Gastroesophageal sphincter (tissue), 4 donors: ENCODE measurements around the gene GADD45B. TPM values are rescaled to one million over a fixed set of nuclear protein-coding genes. Genes with fewer than 3 reads are reported as not detected.

Source experiments
- ATAC-seq: fragments of 150-250 bp; one replicate; pipeline ENCODE4 v1.9.1; 2016; ENCODE audit warnings: mild to moderate bottlenecking, moderate library complexity
- H3K27ac ChIP-seq, 4 donors: fragments of 200-600 bp; sonication (generic) in 3 of 4; 1 replicate in 3 of 4; 2 replicates in 1 of 4; pipeline ENCODE4 v1.5.1; 2016 to 2019
- H3K27me3 ChIP-seq: fragments of 200-600 bp; sonication (generic); one replicate; pipeline ENCODE4 v1.5.1; 2019
- H3K36me3 ChIP-seq, 2 donors: fragments of 200-600 bp; sonication (generic); one replicate each; pipeline ENCODE4 v1.5.1; 2019; ENCODE audit warnings: control low read depth in 1 of 2
- H3K4me1 ChIP-seq, 3 donors: fragments of 200-600 bp; sonication (generic); 1 replicate in 2 of 3; 2 replicates in 1 of 3; pipeline ENCODE4 v1.5.1; 2016 to 2019; ENCODE audit warnings: control low read depth in 2 of 3
- H3K4me3 ChIP-seq, 2 donors: fragments of 200-600 bp; sonication (generic); one replicate each; pipeline ENCODE4 v1.5.1; 2019; ENCODE audit warnings: mild to moderate bottlenecking in 1 of 2, moderate library complexity in 1 of 2
- H3K9me3 ChIP-seq, 3 donors: fragments of 200-600 bp; sonication (generic); one replicate each; pipeline ENCODE4 v1.5.1; 2017 to 2019; ENCODE audit warnings: control low read depth in 2 of 3
- CTCF ChIP-seq, 4 experiments: fragments of 200-600 bp in 2 of 4; fragments of 450-650 bp in 2 of 4; sonication (generic) in 1 of 4; IDR thresholded peaks; one replicate each; pipeline ENCODE4 v1.5.1; 2017 to 2019; ENCODE audit warnings: antibody characterized with exemption in 4 of 4, mild to moderate bottlenecking in 2 of 4, moderate library complexity in 2 of 4
- EP300 ChIP-seq: sonication (generic); formaldehyde crosslinking; IDR thresholded peaks from one replicate; pipeline ENCODE4 v1.6.1; 2017; ENCODE audit warnings: antibody characterized with exemption, mild to moderate bottlenecking
- POLR2A ChIP-seq, 2 donors: fragments of 450-650 bp; IDR thresholded peaks; one replicate each; pipeline ENCODE4 v1.6.1; 2017; ENCODE audit warnings: antibody characterized with exemption in 2 of 2, mild to moderate bottlenecking in 2 of 2, moderate library complexity in 1 of 2
- POLR2AphosphoS5 ChIP-seq: sonication (generic); formaldehyde crosslinking; IDR thresholded peaks from one replicate; pipeline ENCODE4 v1.6.1; 2017; ENCODE audit warnings: antibody characterized with exemption
- WGBS, 2 donors: methylation state at CpG; one replicate each; pipeline ENCODE4 v1.1.5; 2018; ENCODE audit warnings: low coverage in 1 of 2; 5-methylcytosine and 5-hydroxymethylcytosine counted together
- total RNA-seq, 4 donors: library from RNA; depleted of rRNA; stranded (reverse); fragments of >200 nt; gene quantifications; one replicate each; pipeline ENCODE4 v1.1.0, GENCODE V29; 2016

GADD45B gene
- total RNA-seq, 4 donors from 2014 or later = 69.9 to 374 (median 88.7) TPM

GRCh38 chr19:2509096-2509495, 33.2 kb downstream of the GADD45B start:
- H3K27me3 ChIP-seq = no peaks in the 10 kb centered on the region
- H3K4me1 ChIP-seq = peaks cover 0 to 5% (median 0%) of the 10 kb centered on the region in 3 donors
- H3K36me3 ChIP-seq = no peaks in the 10 kb centered on the region
- no peak for TF ChIP-seq POLR2A (IDR thresholded peaks at IDR 0.05)
- no peak for TF ChIP-seq EP300
- no peak for TF ChIP-seq POLR2AphosphoS5
- no peak for TF ChIP-seq CTCF (IDR thresholded peaks at IDR 0.05)
- 91% methylated on average over 8 of the region's 8 CpGs for WGBS, 2 donors
- no peak for ATAC-seq
- no peak overlapping the region for H3K4me3 ChIP-seq
- H3K27ac ChIP-seq = no peak overlapping the region
- no peaks in the 10 kb centered on the region for H3K9me3 ChIP-seq

DNA sequence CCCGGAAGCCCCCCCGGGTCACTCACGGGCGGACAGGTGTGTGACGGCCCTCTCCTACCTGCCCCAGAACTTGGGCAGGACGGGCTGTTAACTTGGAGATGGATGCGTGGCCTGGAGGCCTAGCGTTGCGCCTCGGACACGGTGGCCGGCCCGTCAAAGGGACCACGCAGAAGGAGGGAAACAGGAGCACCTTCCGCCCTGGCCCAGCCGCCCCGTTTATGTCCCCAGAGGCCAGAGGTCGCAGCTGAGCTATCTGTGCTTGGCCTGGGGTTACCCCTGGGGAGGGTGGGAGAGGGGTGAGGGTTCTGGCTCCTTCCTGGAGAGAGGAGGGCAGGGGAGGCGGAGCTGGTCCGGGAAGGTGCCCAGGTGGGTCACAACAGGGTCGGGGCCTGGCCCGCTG, 35.6 kb downstream of the GADD45B start:
- TF ChIP-seq POLR2AphosphoS5 (no peak), CTCF (IDR thresholded peaks at IDR 0.05) (no peak), POLR2A (IDR thresholded peaks at IDR 0.05) (no peak), EP300 (no peak)
- Histone ChIP-seq H3K36me3 (no peaks in the 10 kb centered on the region), H3K4me1 (peaks cover 0 to 5% (median 0%) of the 10 kb centered on the region in 3 donors), H3K27me3 (no peaks in the 10 kb centered on the region), H3K9me3 (no peaks in the 10 kb centered on the region), H3K4me3 (no peak overlapping the region), H3K27ac (no peak overlapping the region)
- no CpG with 5 or more reads among the region's 22 CpGs for WGBS, 2 donors
- no peak for ATAC-seq

GRCh38 chr19:2511991-2512390, 36.1 kb downstream of the GADD45B start:
- no peaks in the 10 kb centered on the region for H3K36me3 ChIP-seq
- H3K9me3 ChIP-seq = no peaks in the 10 kb centered on the region
- WGBS, 2 donors = no CpG with 5 or more reads among the region's 21 CpGs
- H3K27me3 ChIP-seq = no peaks in the 10 kb centered on the region
- ATAC-seq = no peak
- H3K4me1 ChIP-seq = peaks cover 0 to 5% (median 0%) of the 10 kb centered on the region in 3 donors
- TF ChIP-seq POLR2AphosphoS5 = no peak
- no peak for TF ChIP-seq POLR2A (IDR thresholded peaks at IDR 0.05)
- no peak for TF ChIP-seq CTCF (IDR thresholded peaks at IDR 0.05)
- no peak for TF ChIP-seq EP300
- H3K27ac ChIP-seq = no peak overlapping the region
- no peak overlapping the region for H3K4me3 ChIP-seq

GRCh38 chr19:2512523-2513431, 36.9 kb downstream of the GADD45B start:
- H3K4me1 ChIP-seq = no peaks in the 10 kb centered on the region
- H3K36me3 ChIP-seq = no peaks in the 10 kb centered on the region

More at GRCh38 chr19:2512523-2513431, 36.9 kb downstream of the GADD45B start:
- Histone ChIP-seq H3K9me3 (no peaks in the 10 kb centered on the region), H3K27ac (no peak overlapping the region), H3K4me3 (no peak overlapping the region), H3K27me3 (no peaks in the 10 kb centered on the region)
- peak; percentile 16 for ATAC-seq
- 64% methylated on average over 3 of the region's 41 CpGs; no CpG with 5 or more reads in 1 of the 2 donors for WGBS, 2 donors
- no peak for TF ChIP-seq EP300
- TF ChIP-seq CTCF (IDR thresholded peaks at IDR 0.05) = no peak
- no peak for TF ChIP-seq POLR2A (IDR thresholded peaks at IDR 0.05)
- no peak for TF ChIP-seq POLR2AphosphoS5
